Caco-2 (cell line): ENCODE results near the gene REM2. TPM values are rescaled to one million over a fixed set of nuclear protein-coding genes. Genes with fewer than 3 reads are reported as not detected.

Source experiments
- BruUV-seq: library from RNA; stranded (reverse); fragments of 400-500 nt; replicated peaks from 2 replicates; lab custom pipeline; 2021; lab: Mats Ljungman, UMichigan
- CTCF ChIA-PET: fragments of 300-600 bp; sonication (Branson Sonifier 250); formaldehyde crosslinking; loops from one replicate; lab custom pipeline; 2022; ENCODE audit warnings: antibody characterized with exemption; lab: Charles Lee
- POLR2A ChIA-PET: fragments of 300-600 bp; sonication (Branson Sonifier 250); formaldehyde crosslinking; loops from one replicate; lab custom pipeline; 2022; ENCODE audit warnings: antibody characterized with exemption; lab: Charles Lee
- DNase-seq, 2 experiments: peaks; one replicate each; pipeline versions ENCODE4 v3.0.0 to v3.0.0-alpha.2; 2020 to 2022
- H3K27me3 ChIP-seq: replicated peaks from 2 replicates; pipeline ENCODE4 v1.6.0; 2011; ENCODE audit warnings: low read length; ENCODE audit not compliant: control insufficient read depth, insufficient read depth
- H3K36me3 ChIP-seq: 2 replicates; pipeline ENCODE4 v1.5.1; 2011; ENCODE audit warnings: low read length; ENCODE audit not compliant: control insufficient read depth, insufficient read depth
- H3K4me1 ChIP-seq: fragments of 250-450 bp; sonication (Bioruptor Pico); 2 replicates; pipeline ENCODE4 v1.5.1; 2020; ENCODE audit warnings: mild to moderate bottlenecking
- H3K4me3 ChIP-seq: 2 replicates; pipeline ENCODE4 v1.5.1; 2011; ENCODE audit warnings: low read depth, mild to moderate bottlenecking, control low read depth, low read length
- H3K9me3 ChIP-seq: fragments of 250-450 bp; sonication (Bioruptor Pico); 2 replicates; pipeline ENCODE4 v1.5.1; 2020; ENCODE audit warnings: mild to moderate bottlenecking, moderate library complexity
- H3K27ac Mint-ChIP-seq: one replicate; pipeline ENCODE4 v1.8.0; 2022; ENCODE audit warnings: mixed read lengths; ENCODE audit not compliant: unreplicated experiment
- H3K27me3 Mint-ChIP-seq: one replicate; pipeline ENCODE4 v1.8.0; 2022; ENCODE audit warnings: mixed read lengths; ENCODE audit not compliant: insufficient read depth, unreplicated experiment
- H3K36me3 Mint-ChIP-seq: one replicate; pipeline ENCODE4 v1.8.0; 2022; ENCODE audit warnings: mild to moderate bottlenecking, mixed read lengths; ENCODE audit not compliant: insufficient read depth, unreplicated experiment
- H3K4me1 Mint-ChIP-seq: one replicate; pipeline ENCODE4 v1.8.0; 2022; ENCODE audit warnings: low read depth, mixed read lengths; ENCODE audit not compliant: unreplicated experiment
- H3K4me3 Mint-ChIP-seq: one replicate; pipeline ENCODE4 v1.8.0; 2022; ENCODE audit warnings: mild to moderate bottlenecking, moderate library complexity, mixed read lengths; ENCODE audit not compliant: unreplicated experiment
- H3K9me3 Mint-ChIP-seq: one replicate; pipeline ENCODE4 v1.8.0; 2022; ENCODE audit warnings: mixed read lengths; ENCODE audit not compliant: unreplicated experiment
- CTCF ChIP-seq, 2 experiments: fragments of 200-600 bp in 1 of 2; IDR thresholded peaks; 1 replicate in 1 of 2; 2 replicates in 1 of 2; pipeline versions ENCODE4 v1.5.1 to v1.8.0; 2011 to 2022; ENCODE audit warnings: antibody characterized with exemption in 1 of 2, control low read depth in 1 of 2, inconsistent platforms in 1 of 2, low read depth in 1 of 2, low read length in 1 of 2, mild to moderate bottlenecking in 1 of 2, moderate library complexity in 1 of 2; ENCODE audit not compliant: insufficient read depth in 1 of 2, severe bottlenecking in 1 of 2, unreplicated experiment in 1 of 2
- intact Hi-C: fragments of 100-400 bp; cut with micrococcal nuclease; formaldehyde crosslinking; loops from one replicate; pipeline ENCODE4 v1.10.0; 2022; ENCODE audit not compliant: unreplicated experiment
- total RNA-seq: library from RNA; stranded (reverse); gene quantifications from 2 replicates; pipeline ENCODE4 v1.2.3, GENCODE V29; 2022

The REM2 gene
- total RNA-seq, 1 experiment from 2014 or later: 0.41 TPM

- Histone ChIP-seq H3K27me3 (no peaks in the 10 kb centered on the region), H3K4me3 (no peak overlapping the region), H3K36me3 (peaks cover 10% of the 10 kb centered on the region), H3K9me3 (no peaks in the 10 kb centered on the region), H3K4me1 (peaks cover 16% of the 10 kb centered on the region)
- no peak overlapping the region for H3K27ac Mint-ChIP-seq
- intact Hi-C loops: no loop called here
- peaks cover 58% of the 10 kb centered on the region for H3K36me3 Mint-ChIP-seq
- no peaks in the 10 kb centered on the region for H3K27me3 Mint-ChIP-seq
- ChIA-PET POLR2A (no interaction called here), CTCF (interaction anchor here (0.7 to 1.3 kb wide), 2 partner anchors 12 to 75 kb away, joined by 3 to 4 read pairs; no protein-coding TSS in a partner anchor)
- H3K4me1 Mint-ChIP-seq: peaks cover 7% of the 10 kb centered on the region
- no peak for TF ChIP-seq CTCF (IDR thresholded peaks at IDR 0.05; ENCODE audit: insufficient read depth in 1 of 2, low read depth in 1 of 2, low read length in 1 of 2, severe bottlenecking in 1 of 2, unreplicated experiment in 1 of 2)
- H3K4me3 Mint-ChIP-seq: no peak overlapping the region
- H3K9me3 Mint-ChIP-seq: no peaks in the 10 kb centered on the region
- no TSS peak for BruUV-seq
- no peak for DNase-seq
Measured at GRCh38 chr14:22841311-22841710, 41.7 kb upstream of the REM2 start.

GRCh38 chr14:22841769-22842168 is 41.3 kb upstream of the REM2 start:
- peaks cover 10% of the 10 kb centered on the region for H3K36me3 ChIP-seq
- no peak for TF ChIP-seq CTCF (IDR thresholded peaks at IDR 0.05; ENCODE audit: insufficient read depth in 1 of 2, low read depth in 1 of 2, low read length in 1 of 2, severe bottlenecking in 1 of 2, unreplicated experiment in 1 of 2)
- CTCF ChIA-PET: no interaction called here
- no peak overlapping the region for H3K27ac Mint-ChIP-seq
- no TSS peak for BruUV-seq
- H3K27me3 ChIP-seq: no peaks in the 10 kb centered on the region
- no peaks in the 10 kb centered on the region for H3K9me3 Mint-ChIP-seq
- POLR2A ChIA-PET: no interaction called here
- H3K4me3 Mint-ChIP-seq: no peak overlapping the region
- no peak for DNase-seq
- H3K4me1 ChIP-seq: peaks cover 16% of the 10 kb centered on the region
- H3K27me3 Mint-ChIP-seq: no peaks in the 10 kb centered on the region
- peaks cover 7% of the 10 kb centered on the region for H3K4me1 Mint-ChIP-seq
- no peaks in the 10 kb centered on the region for H3K9me3 ChIP-seq
- intact Hi-C loops: no loop called here
- H3K36me3 Mint-ChIP-seq: peaks cover 60% of the 10 kb centered on the region
- H3K4me3 ChIP-seq: no peak overlapping the region

- intact Hi-C loops: no loop called here
- BruUV-seq: no TSS peak
Measured at GRCh38 chr14:22842211-22843122, 40.6 kb upstream of the REM2 start.

More at GRCh38 chr14:22842211-22843122, 40.6 kb upstream of the REM2 start:
- Histone ChIP-seq H3K4me1 (peaks cover 16% of the 10 kb centered on the region), H3K4me3 (no peak overlapping the region), H3K36me3 (peaks cover 10% of the 10 kb centered on the region), H3K27me3 (no peaks in the 10 kb centered on the region), H3K9me3 (no peaks in the 10 kb centered on the region)
- no peak overlapping the region for H3K4me3 Mint-ChIP-seq
- peaks cover 61% of the 10 kb centered on the region for H3K36me3 Mint-ChIP-seq
- no peaks in the 10 kb centered on the region for H3K9me3 Mint-ChIP-seq
- H3K27me3 Mint-ChIP-seq: no peaks in the 10 kb centered on the region
- TF ChIP-seq CTCF (IDR thresholded peaks at IDR 0.05; ENCODE audit: insufficient read depth in 1 of 2, low read depth in 1 of 2, low read length in 1 of 2, severe bottlenecking in 1 of 2, unreplicated experiment in 1 of 2): no peak
- H3K27ac Mint-ChIP-seq: no peak overlapping the region
- peaks cover 7% of the 10 kb centered on the region for H3K4me1 Mint-ChIP-seq
- POLR2A ChIA-PET: no interaction called here
- CTCF ChIA-PET: interaction anchor here (1.2 kb wide), 1 partner anchor 19 kb away, joined by 3 read pairs; no protein-coding TSS in a partner anchor
- no peak for DNase-seq
